H1 (cell line): ENCODE results near the gene CRPPA.

Experiments used
- CTCF ChIP-seq, 3 experiments: IDR thresholded peaks; 1 replicate in 2 of 3; 2 replicates in 1 of 3; pipeline versions ENCODE4 v1.5.1 to v1.6.1; 2011; ENCODE audit warnings: low read length in 3 of 3, mild to moderate bottlenecking in 3 of 3, inconsistent platforms in 2 of 3, low read depth in 1 of 3, moderate library complexity in 1 of 3; ENCODE audit not compliant: insufficient read depth in 1 of 3; ENCODE audit errors: control extremely low read depth in 1 of 3
- POLR2A ChIP-seq, 2 experiments: IDR thresholded peaks; 1 replicate in 1 of 2; 2 replicates in 1 of 2; pipeline ENCODE4 v1.6.1; 2011; ENCODE audit warnings: low read depth in 2 of 2, low read length in 2 of 2, mild to moderate bottlenecking in 2 of 2; ENCODE audit errors: control extremely low read depth in 1 of 2
- SIRT6 ChIP-seq: IDR thresholded peaks from one replicate; pipeline ENCODE4 v1.7.1; 2012; ENCODE audit warnings: low read length, inconsistent platforms
- TAF1 ChIP-seq: IDR thresholded peaks from 2 replicates; pipeline ENCODE4 v1.6.1; 2011; ENCODE audit warnings: mild to moderate bottlenecking, low read depth, low read length
- TCF12 ChIP-seq: IDR thresholded peaks from 2 replicates; pipeline ENCODE4 v1.6.1; 2011; ENCODE audit warnings: low read depth, mild to moderate bottlenecking, low read length

- TF ChIP-seq TCF12 = no peak
- TF ChIP-seq CTCF (IDR thresholded peaks at IDR 0.05; ENCODE audit: control extremely low read depth in 1 of 3, insufficient read depth in 1 of 3, low read depth in 1 of 3, low read length in 3 of 3) = peak in 2 of 3 experiments; percentile 59 to 87; a peak in 3 of 4 replicates
- no peak for TF ChIP-seq TAF1
- TF ChIP-seq POLR2A (IDR thresholded peaks at IDR 0.05; ENCODE audit: control extremely low read depth in 1 of 2, low read depth in 2 of 2, low read length in 2 of 2) = no peak
- no peak for TF ChIP-seq SIRT6
These were observed 10.5 kb upstream of the CRPPA start for GRCh38 chr7:16431646-16432424.
